ENCODE measurements around the gene FMNL2.

Gene FMNL2

DNA sequence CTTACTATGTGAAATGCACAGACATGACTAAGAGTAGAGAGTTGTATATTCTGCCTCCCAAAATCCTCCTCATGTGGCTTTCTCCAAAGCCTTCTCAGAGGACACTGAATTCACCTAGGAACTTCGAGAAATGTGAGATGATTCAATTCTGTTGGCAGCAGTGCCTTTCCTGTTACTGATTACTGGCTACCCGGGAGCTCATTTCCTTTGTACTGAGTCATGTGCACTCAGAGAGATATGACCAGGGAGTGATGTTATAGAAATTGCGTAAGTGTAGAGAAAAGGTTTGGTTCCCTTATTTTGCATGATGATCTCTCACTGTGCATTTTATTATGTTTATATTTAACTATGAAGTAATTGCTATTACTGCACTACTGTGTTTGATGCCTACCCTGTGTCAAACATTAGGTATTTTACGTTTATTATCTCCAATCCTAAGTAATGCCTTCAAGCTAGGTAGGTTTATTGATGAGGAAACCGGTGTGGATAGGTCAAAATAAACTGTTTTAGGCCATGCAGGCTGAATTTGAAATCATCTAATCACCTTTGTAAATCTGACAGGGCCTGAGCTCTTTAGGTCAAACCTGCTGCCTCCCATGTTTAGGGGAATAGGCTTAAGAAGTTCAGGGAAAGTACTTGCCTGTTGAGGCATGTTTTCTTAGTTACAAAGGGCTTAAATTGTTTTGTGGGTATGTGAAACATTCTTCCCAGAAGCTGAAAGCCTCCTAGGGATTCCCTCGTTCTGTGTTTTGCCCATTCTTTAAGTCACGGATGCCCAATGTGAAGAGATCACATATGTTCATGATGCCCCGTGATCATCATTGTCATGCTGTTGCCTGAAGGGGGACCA is 86.8 kb downstream of the FMNL2 start:
- H3K36me3 ChIP-seq (ENCODE audit: control insufficient read depth in 2 of 2, insufficient read depth in 2 of 2, low read length in 2 of 2): no peaks in the 10 kb centered on the region
- H3K4me3 ChIP-seq (ENCODE audit: low read length in 2 of 2): no peak overlapping the region
- H3K27ac ChIP-seq (ENCODE audit: low read depth in 2 of 2, low read length in 2 of 2): peak overlapping the region; percentile 48 to 61
- no peak overlapping the region for H3K9ac ChIP-seq (ENCODE audit: low read depth in 1 of 2, low read length in 2 of 2)
- H3K4me1 ChIP-seq (ENCODE audit: control insufficient read depth in 2 of 2, insufficient read depth in 2 of 2, low read length in 2 of 2): peaks cover 2 to 4% of the 10 kb centered on the region in 2 donors
- H3K9me3 ChIP-seq (ENCODE audit: control insufficient read depth in 2 of 2, low read length in 2 of 2): no peaks in the 10 kb centered on the region
- H3K27me3 ChIP-seq (ENCODE audit: control insufficient read depth in 2 of 2, insufficient read depth in 2 of 2, low read length in 2 of 2): no peaks in the 10 kb centered on the region

DNA sequence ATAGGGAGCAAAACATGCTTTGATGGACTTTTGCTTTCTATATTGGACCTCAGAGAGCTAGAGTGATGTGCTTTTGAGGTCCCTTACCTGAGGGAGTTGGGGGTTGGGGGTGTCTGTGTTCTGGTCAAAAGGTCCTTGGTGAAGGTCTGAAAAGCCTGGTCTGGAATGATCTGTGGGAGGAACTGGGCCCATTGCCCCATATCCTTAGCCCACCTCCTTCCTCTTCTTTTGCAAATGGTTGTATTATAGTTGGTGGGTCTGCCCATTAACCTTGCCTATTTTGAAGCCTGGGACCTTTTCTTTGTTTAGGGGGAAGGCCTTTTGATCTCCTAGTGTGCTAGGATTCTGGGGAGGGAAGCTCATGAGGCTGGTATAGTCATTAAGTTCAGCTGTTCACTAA is 88.7 kb downstream of the FMNL2 start:
- Histone ChIP-seq H3K36me3 (ENCODE audit: control insufficient read depth in 2 of 2, insufficient read depth in 2 of 2, low read length in 2 of 2) (no peaks in the 10 kb centered on the region), H3K9me3 (ENCODE audit: control insufficient read depth in 2 of 2, low read length in 2 of 2) (no peaks in the 10 kb centered on the region), H3K4me1 (ENCODE audit: control insufficient read depth in 2 of 2, insufficient read depth in 2 of 2, low read length in 2 of 2) (peaks cover 4 to 5% of the 10 kb centered on the region in 2 donors), H3K4me3 (ENCODE audit: low read length in 2 of 2) (no peak overlapping the region), H3K9ac (ENCODE audit: low read depth in 1 of 2, low read length in 2 of 2) (no peak overlapping the region), H3K27me3 (ENCODE audit: control insufficient read depth in 2 of 2, insufficient read depth in 2 of 2, low read length in 2 of 2) (no peaks in the 10 kb centered on the region), H3K27ac (ENCODE audit: low read depth in 2 of 2, low read length in 2 of 2) (no peak overlapping the region)

DNA sequence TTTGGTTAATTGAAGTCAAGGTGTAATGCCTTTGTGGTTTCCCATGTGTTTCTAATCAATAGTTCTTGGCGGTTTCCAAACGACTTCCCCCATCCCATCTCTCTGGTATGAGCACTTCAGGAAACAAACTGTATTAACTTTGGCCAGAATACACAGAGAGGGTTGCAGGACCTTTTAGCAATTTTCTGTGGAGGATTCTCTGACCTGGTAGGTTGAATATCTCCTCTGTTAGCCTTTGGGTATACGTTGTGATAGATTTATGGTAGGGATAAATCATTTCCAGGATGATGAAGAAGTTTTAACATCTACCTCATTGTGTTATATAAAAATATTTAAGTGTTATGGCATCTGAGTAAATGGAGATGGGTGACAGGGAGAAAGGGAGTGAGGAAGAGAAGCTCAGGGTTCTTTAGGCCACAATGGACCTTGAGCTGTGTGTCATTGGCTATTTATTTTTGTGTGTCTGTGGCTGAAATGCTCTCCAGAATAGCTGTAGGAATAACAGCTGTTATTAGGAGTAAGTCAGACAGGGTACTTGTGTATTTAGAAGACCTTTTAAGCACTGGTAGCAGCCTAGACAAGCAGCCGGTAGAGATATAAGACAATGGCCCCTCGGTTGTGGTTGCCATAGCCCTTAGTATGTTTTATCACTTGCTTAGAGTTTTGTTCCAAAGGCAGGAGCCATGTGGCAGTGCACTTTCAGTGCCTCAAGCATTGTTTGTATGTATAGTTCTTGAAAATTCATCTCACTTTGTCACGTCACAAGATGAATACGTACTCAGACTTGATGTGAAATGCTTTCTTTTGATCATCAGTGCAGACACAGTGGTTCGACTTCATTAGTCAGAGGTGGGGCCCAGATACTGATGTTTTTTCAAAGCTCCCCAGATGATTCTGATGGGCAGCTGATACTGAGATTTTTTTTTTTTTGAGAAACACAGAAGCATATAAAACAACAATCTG is 91.1 kb downstream of the FMNL2 start:
- no peak overlapping the region for H3K27ac ChIP-seq (ENCODE audit: low read depth in 2 of 2, low read length in 2 of 2)
- H3K4me3 ChIP-seq (ENCODE audit: low read length in 2 of 2): no peak overlapping the region
- H3K27me3 ChIP-seq (ENCODE audit: control insufficient read depth in 2 of 2, insufficient read depth in 2 of 2, low read length in 2 of 2): no peaks in the 10 kb centered on the region
- H3K36me3 ChIP-seq (ENCODE audit: control insufficient read depth in 2 of 2, insufficient read depth in 2 of 2, low read length in 2 of 2): no peaks in the 10 kb centered on the region
- peaks cover 4 to 5% of the 10 kb centered on the region in 2 donors for H3K4me1 ChIP-seq (ENCODE audit: control insufficient read depth in 2 of 2, insufficient read depth in 2 of 2, low read length in 2 of 2)
- H3K9me3 ChIP-seq (ENCODE audit: control insufficient read depth in 2 of 2, low read length in 2 of 2): no peaks in the 10 kb centered on the region
- H3K9ac ChIP-seq (ENCODE audit: low read depth in 1 of 2, low read length in 2 of 2): no peak overlapping the region

DNA sequence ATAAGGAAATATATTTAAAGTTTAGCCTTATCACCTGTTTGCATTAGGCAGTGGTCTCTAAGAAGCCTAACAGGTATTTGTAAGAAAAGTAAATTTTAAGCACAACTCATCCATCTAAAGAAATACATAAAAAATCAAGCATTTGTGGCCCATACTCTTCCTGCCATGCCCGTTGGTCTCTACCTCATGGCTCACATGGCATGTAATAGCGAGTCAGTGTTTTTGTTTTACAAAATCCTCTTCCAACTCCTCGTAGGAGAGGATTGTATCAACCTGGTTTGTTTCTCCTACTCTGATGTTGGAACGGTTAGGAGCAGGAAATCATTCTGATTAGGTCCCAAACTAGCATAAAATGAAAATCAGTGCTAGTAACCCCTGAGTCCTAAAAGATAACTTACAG is 91.8 kb downstream of the FMNL2 start:
- Histone ChIP-seq H3K9ac (ENCODE audit: low read depth in 1 of 2, low read length in 2 of 2) (no peak overlapping the region), H3K4me3 (ENCODE audit: low read length in 2 of 2) (no peak overlapping the region), H3K4me1 (ENCODE audit: control insufficient read depth in 2 of 2, insufficient read depth in 2 of 2, low read length in 2 of 2) (peaks cover 0 to 4% of the 10 kb centered on the region in 2 donors), H3K9me3 (ENCODE audit: control insufficient read depth in 2 of 2, low read length in 2 of 2) (no peaks in the 10 kb centered on the region), H3K27me3 (ENCODE audit: control insufficient read depth in 2 of 2, insufficient read depth in 2 of 2, low read length in 2 of 2) (no peaks in the 10 kb centered on the region), H3K36me3 (ENCODE audit: control insufficient read depth in 2 of 2, insufficient read depth in 2 of 2, low read length in 2 of 2) (no peaks in the 10 kb centered on the region), H3K27ac (ENCODE audit: low read depth in 2 of 2, low read length in 2 of 2) (no peak overlapping the region)

DNA sequence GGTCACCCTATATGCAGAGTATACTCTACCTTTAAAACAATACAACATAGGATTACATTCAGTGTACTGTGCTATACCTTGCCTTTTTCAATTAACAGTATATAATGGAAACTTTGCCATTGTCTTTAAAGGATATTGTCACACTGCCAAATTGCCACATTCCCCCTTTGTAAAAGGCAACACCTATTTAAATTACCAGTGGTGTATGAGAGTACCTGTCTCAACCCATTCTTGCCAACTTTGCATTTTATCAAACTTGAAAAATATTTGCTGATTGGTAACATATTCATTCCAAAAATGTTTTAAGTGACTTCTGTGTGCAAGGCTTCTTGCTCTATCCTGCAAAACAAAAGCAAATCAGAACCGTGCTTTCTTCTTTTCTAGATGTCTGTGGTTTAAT is 92.9 kb downstream of the FMNL2 start:
- H3K9ac ChIP-seq (ENCODE audit: low read depth in 1 of 2, low read length in 2 of 2): no peak overlapping the region

DNA sequence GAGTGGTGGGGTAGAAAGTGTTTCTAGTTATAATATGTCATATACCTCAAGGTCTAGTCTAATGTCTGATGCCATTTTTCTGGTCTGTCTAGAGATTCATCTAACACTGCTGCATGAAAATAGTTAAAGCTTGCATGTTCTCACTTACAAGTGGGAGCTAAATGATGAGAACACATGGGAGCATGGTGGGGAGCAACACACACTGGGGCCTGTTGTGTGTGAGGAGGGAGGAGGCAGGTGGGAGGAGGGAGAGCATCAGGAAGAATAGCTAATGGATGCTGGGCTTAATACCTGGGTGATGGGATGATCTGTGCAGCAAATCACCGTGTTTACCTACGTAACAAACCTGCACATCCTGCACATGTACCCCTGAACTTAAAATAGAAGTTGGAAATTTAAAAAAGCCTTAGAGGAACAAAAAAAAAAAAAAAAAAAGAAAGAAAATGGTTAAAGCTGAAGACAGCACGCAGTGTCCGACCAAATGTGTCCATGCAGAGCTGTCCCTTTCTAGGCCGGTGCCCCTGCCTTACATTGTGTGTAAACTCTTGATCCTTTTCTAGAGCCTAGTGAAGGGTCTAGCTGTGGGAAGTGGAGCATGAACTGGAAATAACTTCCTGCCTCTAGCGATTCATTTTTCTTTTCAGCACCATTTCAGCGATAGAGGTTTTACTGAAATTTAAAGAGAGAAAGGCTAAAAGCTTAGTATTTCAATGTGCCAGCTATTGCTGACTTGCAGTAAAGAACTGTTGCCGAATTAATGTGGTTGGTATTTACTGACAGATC is 94.0 kb downstream of the FMNL2 start:
- H3K27ac ChIP-seq (ENCODE audit: low read depth in 2 of 2, low read length in 2 of 2): no peak overlapping the region
- no peaks in the 10 kb centered on the region for H3K9me3 ChIP-seq (ENCODE audit: control insufficient read depth in 2 of 2, low read length in 2 of 2)
- H3K9ac ChIP-seq (ENCODE audit: low read depth in 1 of 2, low read length in 2 of 2): no peak overlapping the region
- H3K36me3 ChIP-seq (ENCODE audit: control insufficient read depth in 2 of 2, insufficient read depth in 2 of 2, low read length in 2 of 2): no peaks in the 10 kb centered on the region
- no peak overlapping the region for H3K4me3 ChIP-seq (ENCODE audit: low read length in 2 of 2)
- no peaks in the 10 kb centered on the region for H3K27me3 ChIP-seq (ENCODE audit: control insufficient read depth in 2 of 2, insufficient read depth in 2 of 2, low read length in 2 of 2)
- peaks cover 0 to 6% of the 10 kb centered on the region in 2 donors for H3K4me1 ChIP-seq (ENCODE audit: control insufficient read depth in 2 of 2, insufficient read depth in 2 of 2, low read length in 2 of 2)

More for the DNA sequence above, 92.9 kb downstream of the FMNL2 start:
- Histone ChIP-seq H3K9me3 (ENCODE audit: control insufficient read depth in 2 of 2, low read length in 2 of 2) (no peaks in the 10 kb centered on the region), H3K4me3 (ENCODE audit: low read length in 2 of 2) (no peak overlapping the region), H3K36me3 (ENCODE audit: control insufficient read depth in 2 of 2, insufficient read depth in 2 of 2, low read length in 2 of 2) (no peaks in the 10 kb centered on the region), H3K27me3 (ENCODE audit: control insufficient read depth in 2 of 2, insufficient read depth in 2 of 2, low read length in 2 of 2) (no peaks in the 10 kb centered on the region), H3K4me1 (ENCODE audit: control insufficient read depth in 2 of 2, insufficient read depth in 2 of 2, low read length in 2 of 2) (peaks cover 0 to 6% of the 10 kb centered on the region in 2 donors), H3K27ac (ENCODE audit: low read depth in 2 of 2, low read length in 2 of 2) (no peak overlapping the region)

DNA sequence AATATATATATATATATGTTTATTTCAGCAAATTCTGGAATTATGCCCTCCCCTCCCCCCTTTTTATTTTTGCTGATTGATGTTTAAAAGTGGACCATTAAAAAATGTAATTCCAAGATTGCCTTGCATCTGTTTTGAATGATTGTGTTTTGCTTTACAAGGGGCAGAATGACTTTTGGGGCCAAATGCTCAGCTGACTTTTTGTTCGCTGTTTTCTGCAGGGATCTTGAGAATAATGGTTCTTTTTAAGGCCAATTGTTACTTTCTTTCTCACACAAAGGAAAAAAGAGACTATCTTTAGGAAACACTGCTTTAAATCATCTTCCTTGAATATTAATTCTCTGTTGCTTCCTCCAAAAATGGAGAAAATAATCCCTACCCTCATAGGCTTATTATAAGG is 95.9 kb downstream of the FMNL2 start:
- H3K4me1 ChIP-seq (ENCODE audit: control insufficient read depth in 2 of 2, insufficient read depth in 2 of 2, low read length in 2 of 2): peaks cover 0 to 6% of the 10 kb centered on the region in 2 donors
- H3K36me3 ChIP-seq (ENCODE audit: control insufficient read depth in 2 of 2, insufficient read depth in 2 of 2, low read length in 2 of 2): no peaks in the 10 kb centered on the region
- H3K27me3 ChIP-seq (ENCODE audit: control insufficient read depth in 2 of 2, insufficient read depth in 2 of 2, low read length in 2 of 2): no peaks in the 10 kb centered on the region
- no peak overlapping the region for H3K4me3 ChIP-seq (ENCODE audit: low read length in 2 of 2)
- no peak overlapping the region for H3K27ac ChIP-seq (ENCODE audit: low read depth in 2 of 2, low read length in 2 of 2)
- no peak overlapping the region for H3K9ac ChIP-seq (ENCODE audit: low read depth in 1 of 2, low read length in 2 of 2)
- H3K9me3 ChIP-seq (ENCODE audit: control insufficient read depth in 2 of 2, low read length in 2 of 2): no peaks in the 10 kb centered on the region

DNA sequence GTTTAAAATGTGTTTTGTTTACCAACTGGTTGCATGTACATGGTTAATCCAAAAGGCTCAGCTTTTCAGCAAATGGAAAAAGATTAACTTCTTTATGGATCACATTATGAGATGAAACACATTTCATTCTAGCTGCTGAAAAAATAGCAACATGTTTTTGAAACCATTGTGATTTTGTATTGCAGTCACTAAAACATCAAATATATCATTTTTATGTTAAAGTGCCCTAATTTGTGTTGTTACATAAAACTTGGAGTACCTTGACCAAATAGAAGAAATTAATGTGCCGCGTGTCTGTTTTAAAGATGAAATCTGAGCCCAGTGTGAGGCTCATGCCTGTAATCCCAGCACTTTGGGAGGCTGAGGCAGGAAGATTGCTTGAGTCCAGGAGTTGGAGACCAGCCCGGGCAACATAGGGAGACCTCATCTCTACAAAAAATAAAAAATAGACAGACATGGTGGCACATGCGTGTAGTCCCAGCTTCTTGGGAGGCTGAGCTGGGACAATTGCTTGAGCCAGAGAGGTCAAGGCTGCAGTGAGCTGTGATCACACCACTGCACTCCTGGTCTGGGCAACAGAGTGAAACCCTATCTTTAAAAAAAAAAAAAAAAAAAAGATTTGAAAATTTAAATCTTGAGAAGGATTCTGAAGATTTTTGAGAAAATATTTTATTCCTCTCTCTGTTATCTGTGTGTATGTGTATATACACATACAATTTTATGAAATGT is 96.6 kb downstream of the FMNL2 start:
- Histone ChIP-seq H3K27me3 (ENCODE audit: control insufficient read depth in 2 of 2, insufficient read depth in 2 of 2, low read length in 2 of 2) (no peaks in the 10 kb centered on the region), H3K27ac (ENCODE audit: low read depth in 2 of 2, low read length in 2 of 2) (no peak overlapping the region), H3K4me3 (ENCODE audit: low read length in 2 of 2) (no peak overlapping the region), H3K9ac (ENCODE audit: low read depth in 1 of 2, low read length in 2 of 2) (no peak overlapping the region), H3K4me1 (ENCODE audit: control insufficient read depth in 2 of 2, insufficient read depth in 2 of 2, low read length in 2 of 2) (peaks cover 2 to 6% of the 10 kb centered on the region in 2 donors), H3K9me3 (ENCODE audit: control insufficient read depth in 2 of 2, low read length in 2 of 2) (no peaks in the 10 kb centered on the region), H3K36me3 (ENCODE audit: control insufficient read depth in 2 of 2, insufficient read depth in 2 of 2, low read length in 2 of 2) (no peaks in the 10 kb centered on the region)

DNA sequence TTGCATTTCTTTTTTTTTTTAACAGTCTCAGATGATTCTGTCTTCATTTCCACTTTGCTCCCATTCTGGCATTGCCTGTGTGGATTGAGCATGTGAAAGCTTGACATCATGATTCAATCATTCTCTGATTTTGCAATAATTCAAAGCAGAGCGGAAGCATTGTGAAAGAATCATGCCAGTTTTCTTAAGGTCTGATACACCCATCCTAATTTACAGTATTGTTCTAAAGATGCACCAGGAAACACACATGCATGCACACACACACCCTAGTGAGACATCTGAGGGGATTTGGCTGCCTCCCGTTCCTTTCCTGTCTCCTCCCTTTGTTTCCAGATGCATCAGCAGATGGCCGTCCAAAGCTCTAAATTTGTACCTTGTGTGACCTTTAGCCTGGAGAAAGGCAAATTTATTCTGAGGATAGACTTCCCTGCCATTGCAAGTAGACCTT is 97.3 kb downstream of the FMNL2 start:
- H3K9ac ChIP-seq (ENCODE audit: low read depth in 1 of 2, low read length in 2 of 2): no peak overlapping the region
- H3K4me1 ChIP-seq (ENCODE audit: control insufficient read depth in 2 of 2, insufficient read depth in 2 of 2, low read length in 2 of 2): peaks cover 2 to 6% of the 10 kb centered on the region in 2 donors

More for the DNA sequence above, 97.3 kb downstream of the FMNL2 start:
- no peak overlapping the region for H3K27ac ChIP-seq (ENCODE audit: low read depth in 2 of 2, low read length in 2 of 2)
- H3K27me3 ChIP-seq (ENCODE audit: control insufficient read depth in 2 of 2, insufficient read depth in 2 of 2, low read length in 2 of 2): no peaks in the 10 kb centered on the region
- no peak overlapping the region for H3K4me3 ChIP-seq (ENCODE audit: low read length in 2 of 2)
- H3K36me3 ChIP-seq (ENCODE audit: control insufficient read depth in 2 of 2, insufficient read depth in 2 of 2, low read length in 2 of 2): no peaks in the 10 kb centered on the region
- no peaks in the 10 kb centered on the region for H3K9me3 ChIP-seq (ENCODE audit: control insufficient read depth in 2 of 2, low read length in 2 of 2)
